Measurements from ENCODE around the gene DAPK1.

GRCh38 chr9:87464992-87465378, 32.7 kb upstream of the DAPK1 start:
- TF ChIP-seq POLR2A (IDR thresholded peaks at IDR 0.05; ENCODE audit: low read depth, low read length) (no peak), POLR2AphosphoS5 (IDR thresholded peaks at IDR 0.05; ENCODE audit: low read depth, low read length) (no peak)

Data from GM12891 (cell line).